Erythroblast (primary cell): ENCODE measurements around the gene DDX31.
"Not testable (repeated sequence)": the region's sequence is repeated elsewhere in the genome, so short reads cannot be mapped to it uniquely, and the experiment has no call there.

Source experiments
- GATA1 ChIP-seq: IDR thresholded peaks from 2 replicates; pipeline ENCODE4 v1.6.1; 2011; ENCODE audit warnings: low read depth, mild to moderate bottlenecking, control low read depth, low read length, moderate library complexity
- POLR2A ChIP-seq: IDR thresholded peaks from 2 replicates; pipeline ENCODE4 v1.6.1; 2011; ENCODE audit warnings: mild to moderate bottlenecking, low read length

- not testable (repeated sequence) for TF ChIP-seq POLR2A, GATA1
Observed at GRCh38 chr9:132711152-132711551, 41.4 kb upstream of the DDX31 start.
